Umbilical cord (tissue), 2 donors: Measurements from ENCODE around the gene ADAMTS13. TPM values are rescaled to one million over a fixed set of nuclear protein-coding genes. Genes with fewer than 3 reads are reported as not detected.
"Not testable (repeated sequence)": the region's sequence is repeated elsewhere in the genome, so short reads cannot be mapped to it uniquely, and the experiment has no call there.

Source experiments
- DNase-seq: peaks from one replicate; pipeline ENCODE4 v3.0.0-alpha.2; 2015; ENCODE audit warnings: low spot score
- total RNA-seq: library from RNA; depleted of rRNA; stranded (reverse); fragments of >200 nt; gene quantifications from one replicate; pipeline ENCODE4 v1.2.3, GENCODE V29; 2014; ENCODE audit warnings: low replicate concordance; ENCODE audit not compliant: insufficient read depth

ADAMTS13 gene
- 2.2 TPM for total RNA-seq

DNA sequence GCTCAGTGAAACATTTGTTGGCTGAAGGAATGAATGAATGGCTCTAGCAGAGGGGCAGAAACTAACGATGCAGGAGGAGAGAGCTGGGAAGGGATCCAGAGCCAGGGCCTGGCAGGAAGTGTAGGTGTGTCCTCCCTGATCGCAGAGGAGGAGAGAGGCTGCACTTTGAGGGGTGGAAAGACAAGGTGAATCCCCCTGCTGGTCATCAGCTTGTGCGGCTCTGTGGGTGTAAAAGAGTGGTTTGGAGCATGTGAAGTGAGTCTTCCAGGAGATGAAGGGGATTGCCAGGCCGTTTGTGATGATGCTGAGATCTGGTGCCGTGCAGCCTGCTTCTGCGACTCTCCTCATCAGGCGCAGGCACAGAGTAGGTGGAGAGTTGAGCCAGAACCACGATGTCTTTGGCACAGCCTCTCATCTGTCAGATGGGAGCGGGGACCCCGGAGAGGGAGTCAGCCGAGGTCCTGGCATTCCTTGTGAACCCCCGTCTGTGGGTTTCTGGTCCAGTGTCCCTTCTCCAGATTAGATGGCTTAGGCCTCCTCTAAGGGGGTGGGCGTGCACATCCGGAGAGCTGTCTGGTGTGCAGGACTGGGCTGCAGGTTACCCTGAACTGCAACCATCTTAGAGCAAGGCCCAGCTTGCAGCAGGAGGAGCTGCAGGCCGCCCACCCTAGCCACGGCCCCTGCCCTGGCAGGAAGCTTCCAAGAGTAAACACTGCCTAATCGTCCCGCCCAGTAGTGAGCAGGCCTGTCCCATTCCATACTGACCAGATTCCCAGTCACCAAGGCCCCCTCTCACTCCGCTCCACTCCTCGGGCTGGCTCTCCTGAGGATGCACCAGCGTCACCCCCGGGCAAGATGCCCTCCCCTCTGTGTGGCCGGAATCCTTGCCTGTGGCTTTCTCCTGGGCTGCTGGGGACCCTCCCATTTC is at the start of gene ADAMTS13:
Gene ADAMTS13, plus strand, starts transcription at position 753 of the 928 bp plus-strand sequence. Its CDS starts 77 bp downstream, at position 830.
- DNase-seq: no peak

DNA sequence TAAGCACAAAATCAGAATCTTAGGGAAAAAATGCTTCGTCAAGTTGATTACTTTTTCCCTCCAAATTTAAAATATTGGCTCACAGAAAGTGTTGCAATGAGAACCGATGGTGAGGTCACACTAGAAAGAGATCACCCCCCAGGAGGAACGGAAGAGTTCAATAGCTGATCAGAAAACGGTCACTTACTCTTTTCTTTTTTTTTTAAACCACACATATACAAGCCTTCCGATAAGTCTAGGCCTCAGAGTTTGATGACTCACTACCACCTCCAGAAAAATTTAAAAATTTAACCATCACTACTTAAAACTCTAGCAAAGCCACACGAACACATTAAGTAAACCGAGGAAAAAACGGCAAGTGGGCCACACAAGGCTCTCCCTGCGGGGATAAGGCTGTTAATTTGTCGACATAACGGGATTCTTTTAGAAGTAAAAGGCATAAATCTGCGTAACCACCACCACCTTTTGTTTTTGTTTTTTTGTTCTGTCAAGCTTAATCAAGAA is 47.5 kb upstream of the ADAMTS13 start:
- DNase-seq: no peak

DNA sequence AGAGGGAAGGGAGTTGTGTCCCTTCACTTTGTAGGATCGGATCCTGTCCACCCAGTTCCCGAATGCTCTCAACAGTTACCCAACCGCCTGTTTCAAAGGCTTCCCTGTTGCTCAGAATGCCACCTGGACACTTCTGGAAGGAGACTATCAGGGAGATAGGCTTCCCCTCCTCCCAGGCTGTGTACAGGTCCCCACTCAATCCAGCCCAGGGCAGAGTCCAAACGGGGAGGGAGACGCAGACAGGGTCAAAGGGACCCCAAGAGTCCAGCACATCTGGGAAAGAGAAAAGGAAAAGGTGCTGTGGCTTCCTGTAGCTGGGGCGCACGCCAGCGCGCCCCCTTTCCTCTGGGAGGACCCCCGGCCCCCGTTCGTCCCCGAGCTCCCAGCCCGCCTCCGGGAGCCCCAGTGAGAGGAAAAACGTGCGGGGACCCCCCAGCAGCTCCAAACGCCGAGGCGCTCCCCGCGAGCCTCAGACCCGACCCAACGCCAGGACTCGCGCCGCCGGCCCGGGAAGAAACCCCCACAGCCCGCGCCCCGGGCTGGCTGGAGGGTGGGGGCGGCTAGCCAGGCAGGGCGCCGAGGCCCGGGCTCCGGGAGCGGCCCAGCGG is 46.9 kb upstream of the ADAMTS13 start:
- peak; percentile 52 for DNase-seq

DNA sequence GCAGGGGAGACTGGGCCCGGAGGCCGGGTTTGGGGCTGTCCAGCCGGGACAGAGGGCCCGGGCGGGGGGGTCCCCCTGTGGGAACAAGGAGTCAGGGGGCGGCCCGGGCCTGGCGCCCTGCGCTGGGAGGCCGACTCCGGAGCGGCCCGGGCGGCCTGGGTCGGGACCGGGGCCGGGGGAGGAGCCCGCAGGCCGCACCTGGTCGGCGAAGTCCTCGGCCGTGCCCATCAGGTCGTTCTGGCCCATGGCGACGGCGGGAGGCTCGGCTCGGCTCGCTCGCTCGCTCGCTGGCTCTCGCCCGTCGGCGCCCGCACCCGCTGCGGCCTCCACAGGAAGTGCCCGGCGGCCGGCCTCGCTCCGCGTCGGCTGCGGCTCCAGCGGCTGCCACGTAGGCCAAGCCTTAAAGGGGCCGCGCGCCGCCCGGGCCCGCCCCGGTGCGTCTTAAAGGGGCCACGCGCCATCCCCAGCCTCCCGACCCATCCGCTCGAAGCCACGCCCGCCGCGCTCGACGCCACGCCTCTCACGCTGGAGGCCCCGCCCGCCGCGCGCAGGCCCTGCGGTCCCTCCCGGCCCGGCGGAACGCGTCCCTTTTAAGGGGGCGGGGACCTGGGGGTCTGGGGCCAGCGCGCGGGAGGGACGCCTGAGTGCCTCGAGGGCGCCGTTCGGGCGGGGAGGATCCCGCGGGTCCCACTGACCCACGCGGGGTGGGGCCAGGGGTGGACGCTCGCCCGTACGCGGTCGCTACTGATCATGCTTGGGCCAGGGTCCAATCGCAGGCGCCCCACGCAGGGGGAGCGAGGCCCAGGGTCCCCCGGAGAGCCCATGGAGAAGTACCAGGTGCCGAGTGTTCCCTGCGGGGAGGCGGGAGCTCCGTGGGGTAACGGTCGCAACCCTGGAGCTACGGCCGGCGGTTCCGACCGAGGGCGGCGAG is 46.2 kb upstream of the ADAMTS13 start, which contains the start of the genes STKLD1 and SURF4:
Gene STKLD1, plus strand, starts transcription at position 643 of the 931 bp plus-strand sequence. Its CDS starts 108 bp downstream, at position 751.
Gene SURF4, minus strand, starts transcription at position 337 of the 931 bp plus-strand sequence. Its CDS starts 91 bp downstream, at position 246.
- peak; percentile 98 for DNase-seq

- DNase-seq: not testable (repeated sequence)
These were observed 44.9 kb upstream of the ADAMTS13 start for GRCh38 chr9:133377280-133377679.

DNA sequence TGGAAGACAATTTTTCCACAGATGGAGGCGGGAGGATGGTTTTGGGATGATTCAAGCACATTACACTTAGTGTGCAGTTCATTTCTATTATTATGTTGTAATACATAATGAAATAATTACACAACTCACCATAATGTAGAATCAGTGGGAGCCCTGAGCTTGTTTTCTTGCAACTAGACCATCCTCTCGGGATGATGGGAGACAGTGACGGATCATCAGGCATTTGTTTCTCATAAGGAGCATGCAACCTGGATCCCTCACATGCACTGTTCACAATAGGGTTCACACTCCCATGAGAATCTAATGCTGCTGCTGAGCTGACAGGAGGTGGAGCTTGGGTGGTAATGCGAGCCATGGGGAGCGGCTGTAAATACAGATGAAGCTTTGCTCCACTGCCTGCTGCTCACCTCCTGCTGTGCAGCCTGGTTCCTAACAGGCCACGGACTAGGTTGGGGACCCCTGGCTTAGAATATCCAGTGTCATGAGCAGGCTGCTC is 44.4 kb upstream of the ADAMTS13 start:
- DNase-seq: no peak

GRCh38 chr9:133378408-133378962 is 43.7 kb upstream of the ADAMTS13 start:
- DNase-seq: no peak

DNA sequence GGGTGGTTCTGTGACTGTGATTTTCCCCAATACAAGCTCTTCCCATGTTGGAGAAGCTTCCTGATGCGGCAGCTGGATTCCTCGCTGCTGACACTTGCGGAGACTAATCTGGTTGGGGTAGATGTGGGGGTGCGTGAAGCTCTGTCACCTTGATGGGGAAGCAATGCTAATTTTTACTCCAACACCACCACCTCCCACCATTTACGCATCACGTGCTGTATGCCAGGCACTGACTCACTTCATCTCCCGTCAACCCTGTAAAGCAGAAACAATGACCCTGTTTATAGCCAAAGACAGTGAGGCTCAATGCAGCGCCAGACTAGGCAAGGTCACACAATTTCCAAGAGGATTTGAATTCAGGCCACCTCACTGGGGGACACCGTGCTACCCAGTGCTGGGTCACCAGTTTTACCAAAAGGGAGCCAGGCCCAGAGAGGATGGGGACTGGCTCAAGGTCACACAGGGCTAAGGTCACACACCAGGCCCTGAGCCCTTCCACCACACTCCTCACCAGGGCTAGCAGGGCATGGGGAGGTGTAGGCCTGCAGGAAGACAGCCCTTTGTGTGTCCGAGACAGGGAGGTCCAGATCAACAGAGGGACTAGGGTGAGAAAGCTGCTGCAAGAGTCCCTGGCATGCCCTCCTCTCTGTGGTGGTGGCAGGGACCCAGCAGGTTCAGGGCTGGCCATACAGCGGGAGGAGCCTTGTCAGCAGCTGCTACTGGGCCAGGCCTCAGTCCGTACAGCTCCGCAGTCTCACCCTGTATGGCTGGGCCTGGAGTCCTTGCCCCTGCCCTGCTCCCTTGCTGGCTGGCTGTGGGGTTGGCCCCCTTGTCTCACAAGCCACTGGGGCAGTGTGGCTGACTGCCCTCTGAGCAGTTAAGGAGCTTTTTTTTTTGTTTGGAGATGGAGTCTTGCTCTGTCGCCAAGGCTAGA is 42.7 kb upstream of the ADAMTS13 start:
- no peak for DNase-seq

- no peak for DNase-seq
These were observed 41.4 kb upstream of the ADAMTS13 start for GRCh38 chr9:133380734-133381133.

DNA sequence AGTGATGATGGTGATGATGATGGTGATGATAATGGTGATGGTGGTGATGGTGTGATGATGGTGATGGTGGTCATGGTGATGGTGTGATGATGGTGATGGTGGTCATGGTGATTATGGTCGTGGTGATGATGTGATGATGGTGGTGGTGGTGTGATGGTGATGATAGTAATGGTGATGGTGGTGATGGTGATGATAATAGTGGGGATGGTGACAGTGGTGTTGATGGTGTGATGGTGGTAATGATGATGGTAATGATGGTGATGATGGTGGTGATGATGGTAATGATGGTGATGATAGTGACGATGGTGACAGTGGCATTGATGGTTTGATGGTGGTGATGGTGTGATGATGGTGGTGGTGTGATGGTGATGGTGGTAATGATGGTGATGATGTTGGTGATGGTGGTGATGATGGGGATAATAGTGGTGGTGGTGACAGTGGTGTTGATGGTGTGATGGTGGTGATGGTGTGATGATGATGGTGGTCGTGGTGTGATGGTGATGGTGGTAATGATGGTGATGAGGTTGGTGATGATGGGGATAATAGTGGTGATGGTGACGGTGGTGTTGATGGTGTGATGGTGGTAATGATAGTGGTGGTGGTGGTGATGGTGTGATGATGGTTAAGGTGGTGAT is 39.5 kb upstream of the ADAMTS13 start:
- no peak for DNase-seq

- no peak for DNase-seq
These were observed 38.7 kb upstream of the ADAMTS13 start for GRCh38 chr9:133383438-133383837.

DNA sequence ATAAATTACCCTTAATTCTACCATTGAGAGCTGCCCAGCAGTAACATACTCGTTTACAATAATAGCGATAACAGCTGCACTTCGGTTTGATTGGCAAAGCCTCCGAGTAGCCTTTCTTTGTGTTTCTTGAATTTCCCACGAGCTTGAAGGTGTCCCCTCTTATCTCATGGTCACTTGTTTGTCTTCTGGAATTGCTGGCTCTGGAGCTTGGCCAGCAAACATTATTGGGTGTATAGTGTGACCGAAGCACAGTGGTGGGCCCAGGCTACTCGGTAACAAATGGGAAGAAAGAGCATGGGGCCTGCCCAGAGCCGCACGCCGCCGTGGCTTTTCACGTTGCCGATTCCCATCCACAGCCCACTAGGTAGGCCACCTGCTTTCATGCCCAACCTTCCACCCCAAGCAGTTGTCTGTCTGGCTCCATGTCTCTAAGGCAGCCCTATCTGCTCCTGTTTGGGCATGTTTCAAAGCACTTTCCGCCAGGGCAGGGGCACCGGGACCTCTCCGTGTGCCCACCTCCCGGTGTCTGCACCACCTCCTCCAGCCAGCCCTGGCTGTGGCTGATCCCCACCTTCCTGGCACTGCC is 37.3 kb upstream of the ADAMTS13 start:
- no peak for DNase-seq

- no peak for DNase-seq
These were observed 36.7 kb upstream of the ADAMTS13 start for GRCh38 chr9:133385452-133385851.

- no peak for DNase-seq
These were observed 35.8 kb upstream of the ADAMTS13 start for GRCh38 chr9:133386338-133386737.

- peak; percentile 47 for DNase-seq
These were observed 34.5 kb upstream of the ADAMTS13 start for GRCh38 chr9:133387680-133388079.

GRCh38 chr9:133389025-133389557 is 33.1 kb upstream of the ADAMTS13 start:
- no peak for DNase-seq

GRCh38 chr9:133389562-133389961 is 32.6 kb upstream of the ADAMTS13 start:
- no peak for DNase-seq

DNA sequence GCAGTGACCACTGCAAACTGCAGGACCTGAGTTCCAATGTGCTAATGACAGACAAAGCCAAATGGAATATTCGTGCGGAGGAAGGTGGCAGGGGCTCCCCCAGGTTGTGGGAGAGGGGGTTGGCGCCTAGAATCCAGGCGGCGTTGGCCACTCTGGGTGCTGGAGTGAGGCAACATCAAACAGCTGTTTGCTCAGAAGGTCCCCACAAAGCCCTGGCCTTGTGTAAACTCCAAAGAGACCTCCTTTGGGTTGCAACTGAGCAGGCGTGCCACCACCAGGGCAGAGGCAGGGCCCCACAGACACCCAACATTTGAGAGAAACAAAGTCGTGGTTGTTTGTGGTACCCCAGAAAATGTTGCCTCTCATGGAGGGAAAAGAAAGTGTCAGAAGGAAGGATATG is 31.5 kb upstream of the ADAMTS13 start:
- DNase-seq: no peak
